K562 (cell line): Measurements from ENCODE around the gene ACTL10. TPM values are rescaled to one million over a fixed set of nuclear protein-coding genes. Genes with fewer than 3 reads are reported as not detected.

ENCODE experiments used
- CTCFL ChIP-seq: IDR thresholded peaks from 2 replicates; pipeline ENCODE4 v1.6.1; 2011; ENCODE audit warnings: borderline replicate concordance, low read depth, mild to moderate bottlenecking, moderate library complexity, low read length; ENCODE audit not compliant: insufficient read depth, poor library complexity, severe bottlenecking
- CXXC5 ChIP-seq: fragments of 250-450 bp; sonication (Bioruptor Pico); IDR thresholded peaks from 2 replicates; pipeline ENCODE4 v1.8.0; 2022; ENCODE audit warnings: inconsistent platforms, mild to moderate bottlenecking, moderate library complexity
- ILF3 ChIP-seq: fragments of 450-650 bp; IDR thresholded peaks from 2 replicates; pipeline ENCODE4 v1.6.1; 2018; ENCODE audit warnings: antibody characterized with exemption, mild to moderate bottlenecking, moderate library complexity, borderline replicate concordance
- LEF1 ChIP-seq: fragments of 450-650 bp; IDR thresholded peaks from 2 replicates; pipeline ENCODE4 v1.6.1; 2016; ENCODE audit warnings: mild to moderate bottlenecking
- MTA1 ChIP-seq: fragments of 450-650 bp; IDR thresholded peaks from 2 replicates; pipeline ENCODE4 v1.6.1; 2017; ENCODE audit warnings: borderline replicate concordance
- NKRF ChIP-seq: fragments of 450-650 bp; IDR thresholded peaks from 2 replicates; pipeline ENCODE4 v1.6.1; 2016; ENCODE audit warnings: borderline replicate concordance
- PHF8 ChIP-seq: fragments of 200-600 bp; sonication (generic); IDR thresholded peaks from 2 replicates; pipeline ENCODE4 v1.6.1; 2012; ENCODE audit warnings: mixed run types, mild to moderate bottlenecking, inconsistent platforms, low read length, moderate library complexity, borderline replicate concordance
- UBTF ChIP-seq, 2 experiments: IDR thresholded peaks; 2 replicates each; pipeline ENCODE4 v1.6.1; 2012; ENCODE audit warnings: improper control_type of control experiment in 2 of 2, low read depth in 2 of 2, low read length in 2 of 2, borderline replicate concordance in 1 of 2
- ZBED1 ChIP-seq: IDR thresholded peaks from 2 replicates; pipeline ENCODE4 v1.6.1; 2014
- ZFP1 ChIP-seq: fragments of 450-650 bp; formaldehyde crosslinking; IDR thresholded peaks from 2 replicates; pipeline ENCODE4 v1.4.0; 2020; ENCODE audit warnings: mild to moderate bottlenecking, mixed read lengths
- ZFP36 ChIP-seq: fragments of 150-350 bp; IDR thresholded peaks from 2 replicates; pipeline ENCODE4 v1.6.1; 2018; ENCODE audit warnings: low read length, low read depth; ENCODE audit not compliant: partially characterized antibody
- ZHX1 ChIP-seq: fragments of 150-350 bp; conservative IDR thresholded peaks from 2 replicates; pipeline ENCODE4 v1.6.1; 2014; ENCODE audit warnings: low read length
- ZNF224 ChIP-seq: sonication (generic); formaldehyde crosslinking; IDR thresholded peaks from 2 replicates; pipeline ENCODE4 v1.8.0; 2022; ENCODE audit warnings: mild to moderate bottlenecking, missing genetic modification reagents
- ZNF3 ChIP-seq: fragments of 250-450 bp; sonication (Bioruptor Pico); IDR thresholded peaks from 2 replicates; pipeline ENCODE4 v1.5.0; 2021; ENCODE audit warnings: mild to moderate bottlenecking, moderate library complexity
- ZNF512 ChIP-seq: IDR thresholded peaks from 2 replicates; pipeline ENCODE4 v1.6.1; 2016; ENCODE audit warnings: missing genetic modification characterization, missing compliant biosample characterization
- ZNF589 ChIP-seq: fragments of 200-800 bp; sonication (Bioruptor generic); IDR thresholded peaks from 2 replicates; pipeline ENCODE4 v1.6.1; 2016; ENCODE audit warnings: low read depth, missing genetic modification characterization, missing compliant biosample characterization
- polyA plus RNA-seq, 8 experiments: library from polyadenylated mRNA; depleted of rRNA in 4 of 8; stranded (reverse) in 5 of 8; unstranded in 3 of 8; fragments of >200 nt; fragmentation: Nextera tagmentation in 2 of 8; fragmentation: Illumina TruSeq in 1 of 8; extraction: Ambion mirVana in 2 of 8; extraction: Trizol in 1 of 8; gene quantifications; 2 replicates each; pipeline versions ENCODE4 v1.2.1 to v1.2.3, GENCODE V29; 2011 to 2014; ENCODE audit warnings: inconsistent platforms in 1 of 8, missing spikeins in 1 of 8
- total RNA-seq, 7 experiments: library from RNA; depleted of rRNA in 6 of 7; stranded (reverse); fragments of >200 nt in 6 of 7; fragmentation: Illumina TruSeq in 2 of 7; extraction: Trizol in 2 of 7; gene quantifications; 2 replicates each; pipeline versions ENCODE4 v1.2.1 to v1.2.3, GENCODE V29; 2011 to 2021; ENCODE audit warnings: low replicate concordance in 1 of 7

Gene ACTL10
- total and polyA plus RNA-seq, 9 of the 15 experiments (the other 6 are each of a cell fraction or from before 2014, with no cell fraction given) = 0.07 to 0.14 TPM; not detected in 7

GRCh38 chr20:33685328-33686099 lies 18.8 kb downstream of the ACTL10 start (continued):
- TF ChIP-seq ZHX1 (no peak), ZNF224 (no peak), CTCFL (no peak), ZFP1 (no peak), ZNF3 (CRISPR knock-in tag) (no peak), UBTF (IDR thresholded peaks at IDR 0.05; ENCODE audit: borderline replicate concordance in 1 of 2, low read depth in 2 of 2, low read length in 2 of 2) (0 out of 4 replicates have a peak, but pooled peaks of 1 of the 2 experiments have one; percentile 36), ILF3 (no peak), PHF8 (peak; percentile 48; the same call in 1 of the 2 replicates), ZNF512 (tag) (no peak), ZNF589 (CRISPR knock-in tag) (no peak), ZBED1 (no peak), ZFP36 (peak; percentile 43), LEF1 (no peak), MTA1 (no peak), NKRF (0 out of 2 replicates have a peak, but pooled peaks have one; percentile 51), CXXC5 (CRISPR knock-in tag) (no peak)
